ENCODE measurements around the gene HDGFL2. TPM values are rescaled to one million over a fixed set of nuclear protein-coding genes. Genes with fewer than 3 reads are reported as not detected.
A peak's percentile ranks its signal among the peaks of the same experiment; 100 is the strongest.

Gene HDGFL2
- total RNA-seq, 1 experiment from 2014 or later = 75.2 TPM

- intact Hi-C loops (cut with micrococcal nuclease) = no loop called here
- no peaks in the 10 kb centered on the region for H4K20me1 ChIP-seq (ENCODE audit: insufficient read depth)
- no peaks in the 10 kb centered on the region for H3K9me2 ChIP-seq (ENCODE audit: insufficient read depth)
- H3K79me2 ChIP-seq (ENCODE audit: insufficient read depth, low read length) = no peaks in the 10 kb centered on the region
- H2AFZ ChIP-seq (ENCODE audit: low read depth, low read length, poor library complexity, severe bottlenecking) = no peak overlapping the region
- no peaks in the 10 kb centered on the region for H3K4me1 ChIP-seq (ENCODE audit: control insufficient read depth in 1 of 2, insufficient read depth in 2 of 2, low read length in 2 of 2)
- ChIA-PET POLR2A (no interaction called here), CTCF (interaction anchor here (0.7 to 1.1 kb wide), 3 partner anchors 12 to 23 kb away, joined by 3 to 5 read pairs (median 3); partner anchors contain the start of gene PLIN5), RAD21 (ENCODE audit: low non-redundant PET in 1 of 2, low total read pairs in 2 of 2, uncharacterized antibody in 2 of 2, unreplicated experiment in 2 of 2) (no interaction called here)
- no peaks in the 10 kb centered on the region for H3K27me3 ChIP-seq (ENCODE audit: insufficient read depth, low read length)
- no peaks in the 10 kb centered on the region for H3K9me3 ChIP-seq (ENCODE audit: control insufficient read depth in 1 of 2, insufficient read depth in 1 of 2, low read depth in 1 of 2, low read length in 2 of 2)
- ATAC-seq (peak; percentile 78), DNase-seq (ENCODE audit: low read depth, low spot score) (no peak)
- peaks cover 7 to 28% of the 10 kb centered on the region in 2 experiments; a peak in 3 of 4 replicates for H3K36me3 ChIP-seq (ENCODE audit: control insufficient read depth in 1 of 2, insufficient read depth in 2 of 2, low read length in 2 of 2)
- no peak overlapping the region for H3K4me3 ChIP-seq (replicated peaks in 1 of 2; ENCODE audit: low read depth in 1 of 2, low read length in 2 of 2)
- H3K9ac ChIP-seq (ENCODE audit: low read length) = no peak overlapping the region
- no peak for TF ChIP-seq SP1 (IDR thresholded peaks at IDR 0.05; ENCODE audit: low read depth)
- TF ChIP-seq, protein P1, sequence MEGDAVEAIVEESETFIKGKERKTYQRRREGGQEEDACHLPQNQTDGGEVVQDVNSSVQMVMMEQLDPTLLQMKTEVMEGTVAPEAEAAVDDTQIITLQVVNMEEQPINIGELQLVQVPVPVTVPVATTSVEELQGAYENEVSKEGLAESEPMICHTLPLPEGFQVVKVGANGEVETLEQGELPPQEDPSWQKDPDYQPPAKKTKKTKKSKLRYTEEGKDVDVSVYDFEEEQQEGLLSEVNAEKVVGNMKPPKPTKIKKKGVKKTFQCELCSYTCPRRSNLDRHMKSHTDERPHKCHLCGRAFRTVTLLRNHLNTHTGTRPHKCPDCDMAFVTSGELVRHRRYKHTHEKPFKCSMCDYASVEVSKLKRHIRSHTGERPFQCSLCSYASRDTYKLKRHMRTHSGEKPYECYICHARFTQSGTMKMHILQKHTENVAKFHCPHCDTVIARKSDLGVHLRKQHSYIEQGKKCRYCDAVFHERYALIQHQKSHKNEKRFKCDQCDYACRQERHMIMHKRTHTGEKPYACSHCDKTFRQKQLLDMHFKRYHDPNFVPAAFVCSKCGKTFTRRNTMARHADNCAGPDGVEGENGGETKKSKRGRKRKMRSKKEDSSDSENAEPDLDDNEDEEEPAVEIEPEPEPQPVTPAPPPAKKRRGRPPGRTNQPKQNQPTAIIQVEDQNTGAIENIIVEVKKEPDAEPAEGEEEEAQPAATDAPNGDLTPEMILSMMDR (IDR thresholded peaks at IDR 0.05 in 2 of 3, conservative IDR thresholded peaks at IDR 0.05 in 1 of 3; ENCODE audit: borderline replicate concordance in 1 of 3, insufficient read depth in 1 of 3, low read depth in 2 of 3, low read length in 2 of 3) = peak in 2 of 3 experiments; percentile 63 to 65; a peak in 4 of 6 replicates
- no peak overlapping the region for H3K4me2 ChIP-seq (ENCODE audit: low read length)
- H3K27ac ChIP-seq (ENCODE audit: low read depth, low read length) = no peak overlapping the region
- BruUV-seq (replicated peaks) = no TSS peak
Measured at GRCh38 chr19:4547303-4548237, 75.5 kb downstream of the HDGFL2 start.

DNA sequence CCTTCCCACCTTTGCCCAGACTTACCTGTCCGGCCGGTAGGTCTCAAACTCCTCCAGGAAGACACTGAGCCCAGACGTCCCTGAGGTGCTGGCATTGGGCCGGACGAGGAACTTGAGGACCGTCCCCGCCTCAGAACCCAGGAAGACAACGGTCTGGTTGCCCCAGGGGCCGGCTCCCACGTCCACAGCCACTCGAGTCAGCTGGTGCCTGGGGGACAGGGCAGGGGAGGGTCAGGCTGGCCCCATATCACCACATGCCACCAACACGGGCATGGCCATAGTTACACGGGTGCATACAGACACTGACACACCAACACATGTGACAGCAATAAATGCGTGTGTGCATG lies 76.1 kb downstream of the HDGFL2 start:
- no peak for TF ChIP-seq SIN3A (IDR thresholded peaks at IDR 0.05; ENCODE audit: low read depth)
- TF ChIP-seq FOSL1 (IDR thresholded peaks at IDR 0.05; ENCODE audit: low read depth) = no peak
- no peak for TF ChIP-seq YY1 (IDR thresholded peaks at IDR 0.05; ENCODE audit: extremely low read depth, insufficient replicate concordance, low read depth, low read length)
- no peak for TF ChIP-seq SP1 (IDR thresholded peaks at IDR 0.05; ENCODE audit: low read depth)
- no peak for TF ChIP-seq ELF1 (IDR thresholded peaks at IDR 0.05; ENCODE audit: borderline replicate concordance, low read depth)
- no peak for TF ChIP-seq ZNF274 (IDR thresholded peaks at IDR 0.05; ENCODE audit: low read depth, low read length)
- no peak for TF ChIP-seq EGR1 (IDR thresholded peaks at IDR 0.05; ENCODE audit: low read depth)
- H3K27ac ChIP-seq (ENCODE audit: low read depth, low read length) = no peak overlapping the region
- RAD21 ChIA-PET (ENCODE audit: low non-redundant PET in 1 of 2, low total read pairs in 2 of 2, uncharacterized antibody in 2 of 2, unreplicated experiment in 2 of 2) = no interaction called here
- H3K27me3 ChIP-seq (ENCODE audit: insufficient read depth, low read length) = no peaks in the 10 kb centered on the region
- no peaks in the 10 kb centered on the region for H4K20me1 ChIP-seq (ENCODE audit: insufficient read depth)
- no peak overlapping the region for H3K9ac ChIP-seq (ENCODE audit: low read length)
- ATAC-seq = no peak
- CTCF ChIA-PET = interaction anchor here (1.1 kb wide), 1 partner anchor 13 kb away, joined by 3 read pairs; the partner anchor contains the start of gene PLIN5
- no peaks in the 10 kb centered on the region for H3K9me2 ChIP-seq (ENCODE audit: insufficient read depth)
- no TSS peak for BruUV-seq (replicated peaks)
- no peaks in the 10 kb centered on the region for H3K4me1 ChIP-seq (ENCODE audit: control insufficient read depth in 1 of 2, insufficient read depth in 2 of 2, low read length in 2 of 2)
- no peak overlapping the region for H3K4me3 ChIP-seq (replicated peaks in 1 of 2; ENCODE audit: low read depth in 1 of 2, low read length in 2 of 2)
- H3K36me3 ChIP-seq (ENCODE audit: control insufficient read depth in 1 of 2, insufficient read depth in 2 of 2, low read length in 2 of 2) = peaks cover 13 to 34% of the 10 kb centered on the region in 2 experiments
- H3K9me3 ChIP-seq (ENCODE audit: control insufficient read depth in 1 of 2, insufficient read depth in 1 of 2, low read depth in 1 of 2, low read length in 2 of 2) = no peaks in the 10 kb centered on the region
- H3K4me2 ChIP-seq (ENCODE audit: low read length) = no peak overlapping the region
- no peak for DNase-seq (ENCODE audit: low read depth, low spot score)
- no peak overlapping the region for H2AFZ ChIP-seq (ENCODE audit: low read depth, low read length, poor library complexity, severe bottlenecking)
- H3K79me2 ChIP-seq (ENCODE audit: insufficient read depth, low read length) = no peaks in the 10 kb centered on the region
- intact Hi-C loops (cut with micrococcal nuclease) = no loop called here
- POLR2A ChIA-PET = no interaction called here
